Right forelimb (tissue), 1 donor: ENCODE measurements around the gene ARHGAP4.

Experiments
- DNase-seq: peaks from one replicate; pipeline ENCODE4 v3.0.0-alpha.2; 2018

ARHGAP4 gene

DNA sequence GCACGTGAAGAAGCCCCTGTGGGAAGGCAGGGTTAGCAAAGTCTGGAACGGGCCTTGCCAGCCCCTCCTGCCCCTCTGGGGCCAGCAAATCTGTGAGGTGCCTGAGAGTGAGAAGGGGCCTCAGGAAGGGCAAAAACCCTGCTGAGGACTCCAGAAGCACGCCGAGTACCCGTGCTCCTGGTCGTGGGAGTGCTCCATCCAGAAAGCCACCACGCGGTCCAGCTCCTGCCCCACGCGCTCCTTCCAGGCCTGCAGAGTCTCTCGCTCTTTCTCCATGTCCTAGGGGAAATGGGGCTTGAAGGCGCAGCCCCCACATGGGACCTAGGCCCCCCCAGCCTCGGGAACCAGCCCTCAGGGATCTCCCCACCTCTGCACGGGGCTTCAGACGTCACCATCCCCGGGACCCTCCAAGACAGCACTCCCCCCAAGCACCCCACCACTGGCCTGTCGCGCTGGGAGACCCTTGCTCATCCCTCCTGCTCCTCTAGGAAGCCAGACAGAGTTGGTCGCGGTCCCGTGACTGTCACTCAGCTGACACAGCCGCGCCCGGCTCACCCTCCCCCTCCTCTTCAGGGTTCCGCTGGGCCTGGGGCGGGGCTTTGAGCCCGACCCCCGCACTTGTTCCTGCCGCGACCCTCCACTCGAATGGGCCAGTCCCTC is 18.2 kb upstream of the ARHGAP4 start, which contains the start of gene RENBP:
Gene RENBP, minus strand, starts transcription at position 504 of the 660 bp plus-strand sequence. Its CDS starts 33 bp downstream, at position 471.
- no peak for DNase-seq

DNA sequence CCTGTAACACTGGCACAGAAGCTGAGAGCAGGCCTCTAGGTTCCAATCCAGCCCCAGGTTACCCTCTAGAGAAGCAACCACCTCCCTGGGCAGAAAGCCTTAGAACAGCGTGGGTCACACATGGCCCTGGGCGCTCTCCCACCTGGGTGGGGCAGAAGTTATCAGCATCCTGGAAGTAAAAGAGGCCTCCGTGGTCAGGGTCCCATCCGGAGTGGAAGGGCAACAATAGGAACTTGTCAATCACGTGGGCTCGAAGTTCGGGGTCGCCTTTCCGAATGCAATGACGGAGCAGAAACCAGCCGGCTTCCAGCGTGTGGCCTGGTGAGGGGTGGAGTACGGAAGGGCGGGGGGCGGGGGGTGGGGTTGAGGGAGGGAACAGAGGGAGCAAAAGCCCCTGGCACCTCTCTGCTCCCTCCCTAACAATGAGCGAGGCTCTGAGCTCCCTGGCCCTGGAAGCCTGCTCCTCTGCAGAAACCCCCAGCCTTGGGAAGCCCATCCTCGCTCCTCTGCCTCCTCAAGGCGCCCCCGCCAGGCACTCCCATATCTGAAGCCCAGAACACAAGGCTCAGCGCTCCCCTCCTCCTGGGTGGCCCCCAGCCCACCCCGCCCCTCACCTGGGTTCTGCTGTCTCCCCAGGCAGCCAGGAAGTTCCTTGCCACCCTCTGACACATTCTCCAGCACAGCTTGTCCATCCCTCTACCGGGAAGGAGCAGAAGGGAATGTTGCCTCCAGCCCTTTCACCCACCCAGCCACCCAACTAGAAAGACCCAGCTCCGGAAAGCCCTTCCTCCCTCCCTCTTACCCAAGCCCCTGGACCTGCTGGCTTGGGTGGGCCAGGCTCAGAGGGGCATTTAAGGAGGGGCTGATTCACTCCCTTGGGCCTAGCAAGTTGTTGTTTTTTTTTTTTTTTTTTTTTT is 15.5 kb upstream of the ARHGAP4 start:
- no peak for DNase-seq

DNA sequence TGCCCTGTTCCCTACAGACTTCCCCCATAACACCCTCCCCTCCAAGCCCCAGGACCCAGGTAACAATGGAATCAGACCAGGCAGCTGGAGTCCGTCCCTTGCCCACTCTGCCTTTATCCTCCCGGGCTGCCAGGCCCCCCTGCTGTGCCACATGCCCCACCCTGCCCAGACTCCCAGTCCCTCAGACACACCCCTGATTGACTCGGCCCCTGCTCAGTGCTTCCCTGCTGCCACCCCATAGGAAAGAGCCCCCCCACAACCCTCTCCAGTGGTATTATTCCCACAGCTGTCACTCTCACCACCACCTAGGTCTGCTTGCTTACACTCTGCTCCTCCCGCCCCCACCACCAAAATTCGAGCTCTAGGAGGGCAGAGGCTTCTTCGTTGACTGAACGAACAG is 13.5 kb upstream of the ARHGAP4 start:
- DNase-seq = no peak

DNA sequence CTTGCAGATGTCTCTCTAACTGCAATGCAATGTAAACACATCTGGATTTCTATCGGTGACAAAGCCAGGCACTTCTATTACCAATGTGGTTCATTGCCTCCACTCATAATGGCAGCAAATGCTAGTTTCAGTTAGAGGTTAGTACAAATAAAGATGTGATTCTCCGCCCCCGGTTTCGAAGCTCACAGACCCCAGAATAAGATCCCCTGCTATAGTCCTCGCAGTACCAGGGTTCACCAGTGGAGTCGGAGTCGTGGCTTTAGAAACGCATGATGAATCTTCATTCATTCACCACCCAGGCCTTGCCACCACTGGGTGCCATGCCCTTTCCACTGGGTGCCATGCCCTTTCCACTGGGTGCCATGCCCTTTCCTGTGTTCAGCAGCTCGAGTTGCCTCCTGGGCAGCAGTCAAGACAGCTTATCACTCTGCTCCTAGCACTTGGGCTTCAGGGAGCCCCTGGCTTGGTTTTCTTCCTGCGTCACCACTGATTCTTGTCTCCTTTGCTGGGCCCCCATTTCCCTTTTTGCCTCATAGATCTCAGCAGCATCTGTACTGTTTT is 12.2 kb upstream of the ARHGAP4 start:
- DNase-seq = no peak

DNA sequence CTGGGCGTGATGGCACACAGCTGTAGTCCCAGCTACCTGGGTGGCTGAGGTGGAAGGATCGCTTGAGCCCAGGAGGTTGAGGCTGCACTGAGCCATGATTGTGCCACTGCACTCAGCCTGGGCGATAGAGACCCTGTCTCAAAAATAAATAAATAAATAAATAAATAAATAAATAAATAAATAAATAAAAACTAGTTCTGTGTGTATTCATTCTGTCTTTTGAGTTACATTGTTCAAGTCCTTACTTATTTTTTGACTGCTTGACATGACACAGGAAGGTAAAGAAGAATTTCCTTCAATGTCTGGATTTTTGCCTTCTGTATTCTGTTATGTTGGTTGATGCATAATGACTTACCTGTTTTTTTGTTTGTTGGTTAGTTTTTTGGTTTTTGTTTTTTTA is 11.0 kb upstream of the ARHGAP4 start:
- DNase-seq = no peak

DNA sequence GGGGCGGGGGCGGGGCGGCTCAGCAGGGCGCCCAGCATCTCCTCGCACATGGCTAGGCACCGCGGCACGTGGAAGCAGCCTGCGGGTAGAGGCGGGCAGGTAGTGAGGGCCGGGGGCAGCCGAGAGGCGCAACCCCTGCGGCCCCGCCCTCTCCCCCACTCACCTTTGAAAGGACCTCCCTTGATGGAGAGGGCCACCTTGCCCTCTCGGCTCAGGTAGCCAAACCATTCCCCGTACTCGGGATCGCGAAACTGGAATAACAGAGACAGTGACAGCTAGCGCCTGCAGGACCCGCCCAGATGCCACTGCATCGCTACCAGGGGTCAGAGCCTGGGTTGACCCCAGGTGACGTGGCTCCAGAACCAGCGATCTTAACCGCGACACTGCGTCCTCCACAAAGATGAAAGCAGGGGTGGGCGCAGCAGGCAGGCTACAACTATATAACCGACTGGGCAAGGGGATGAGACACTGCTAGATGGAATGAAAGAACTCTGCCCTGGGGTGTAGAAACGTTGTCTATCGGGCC is 9.3 kb upstream of the ARHGAP4 start:
- DNase-seq = no peak

DNA sequence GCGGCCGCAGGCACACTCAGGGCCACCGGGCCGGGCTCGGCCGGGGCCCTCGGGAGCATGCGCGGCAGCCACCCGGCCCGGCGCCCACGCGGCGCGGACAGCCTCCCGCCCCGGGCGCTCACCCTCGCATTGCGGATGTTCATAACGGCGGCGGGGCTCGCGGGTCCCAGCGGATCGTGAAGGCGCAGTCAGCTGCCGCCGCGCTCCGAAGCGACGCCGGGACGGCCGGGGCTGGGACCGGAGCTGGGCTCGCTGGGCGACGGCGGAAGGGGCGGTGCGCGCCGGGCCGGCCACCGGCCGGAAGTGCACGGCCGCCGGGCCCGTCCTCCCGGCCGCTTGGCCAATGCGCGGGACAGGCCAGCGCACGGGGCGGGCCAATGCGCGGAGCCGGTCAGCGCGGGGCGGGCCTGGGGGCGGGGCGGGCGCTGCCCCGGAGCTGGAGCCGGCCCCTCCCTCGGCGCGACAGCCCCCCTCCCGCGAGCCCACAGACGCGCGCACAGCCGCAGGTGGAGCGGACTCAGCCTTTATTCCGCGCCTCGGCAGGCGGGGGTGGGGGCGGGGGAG is 8.8 kb upstream of the ARHGAP4 start, which contains the start of gene NAA10:
Gene NAA10, minus strand, starts transcription at position 276 of the 564 bp plus-strand sequence. Its CDS starts 133 bp downstream, at position 143.
- DNase-seq = peak; percentile 82

DNA sequence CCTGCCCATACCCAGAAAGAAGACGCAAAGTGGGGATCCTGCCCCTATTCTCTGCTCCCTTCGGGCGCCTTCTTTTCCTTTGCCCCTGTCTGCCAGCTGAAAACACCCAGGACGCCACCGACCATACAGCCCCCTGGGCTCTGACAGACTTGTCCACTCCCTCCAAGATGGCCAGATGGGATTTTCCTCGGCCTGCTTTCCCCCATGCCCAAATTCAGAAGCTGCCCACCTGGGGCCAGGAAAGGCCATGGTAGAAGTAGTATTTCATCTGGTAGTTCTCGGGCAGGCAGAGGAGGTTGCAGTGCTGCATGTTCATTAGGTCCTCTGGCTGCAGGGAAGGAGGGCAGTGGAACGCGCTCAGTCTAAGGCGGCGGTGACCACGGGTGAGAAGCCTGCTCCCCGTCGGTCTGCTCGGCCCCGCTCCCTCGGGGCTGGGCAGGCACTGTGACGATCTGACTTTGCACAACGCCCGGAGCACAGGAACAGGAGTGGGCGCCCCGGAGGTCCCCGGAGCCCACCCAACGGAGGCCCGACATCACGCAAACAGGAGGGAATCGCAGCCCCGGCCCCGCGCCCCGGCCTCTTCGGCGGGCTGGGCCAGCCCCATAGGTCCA is 8.2 kb upstream of the ARHGAP4 start:
- no peak for DNase-seq

DNA sequence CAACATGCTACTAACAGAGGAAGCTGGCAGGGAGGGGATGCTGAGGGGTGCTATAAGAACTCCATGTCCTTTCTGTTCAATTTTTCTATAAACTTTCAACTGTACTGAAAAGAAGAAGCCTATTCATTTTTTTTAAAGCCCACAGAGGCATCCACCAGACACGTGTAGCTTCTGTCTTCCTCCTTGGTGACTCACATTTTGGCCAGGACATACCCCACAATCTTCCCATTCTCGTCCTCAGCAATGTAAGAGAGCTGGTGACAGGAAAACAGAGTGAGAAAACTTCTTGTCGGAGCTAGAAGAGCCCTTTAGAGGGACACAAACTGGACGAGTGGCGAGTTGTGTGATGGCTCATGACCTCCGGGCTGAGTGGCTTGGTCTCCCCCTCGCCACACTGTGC is 7.7 kb upstream of the ARHGAP4 start:
- DNase-seq = no peak

DNA sequence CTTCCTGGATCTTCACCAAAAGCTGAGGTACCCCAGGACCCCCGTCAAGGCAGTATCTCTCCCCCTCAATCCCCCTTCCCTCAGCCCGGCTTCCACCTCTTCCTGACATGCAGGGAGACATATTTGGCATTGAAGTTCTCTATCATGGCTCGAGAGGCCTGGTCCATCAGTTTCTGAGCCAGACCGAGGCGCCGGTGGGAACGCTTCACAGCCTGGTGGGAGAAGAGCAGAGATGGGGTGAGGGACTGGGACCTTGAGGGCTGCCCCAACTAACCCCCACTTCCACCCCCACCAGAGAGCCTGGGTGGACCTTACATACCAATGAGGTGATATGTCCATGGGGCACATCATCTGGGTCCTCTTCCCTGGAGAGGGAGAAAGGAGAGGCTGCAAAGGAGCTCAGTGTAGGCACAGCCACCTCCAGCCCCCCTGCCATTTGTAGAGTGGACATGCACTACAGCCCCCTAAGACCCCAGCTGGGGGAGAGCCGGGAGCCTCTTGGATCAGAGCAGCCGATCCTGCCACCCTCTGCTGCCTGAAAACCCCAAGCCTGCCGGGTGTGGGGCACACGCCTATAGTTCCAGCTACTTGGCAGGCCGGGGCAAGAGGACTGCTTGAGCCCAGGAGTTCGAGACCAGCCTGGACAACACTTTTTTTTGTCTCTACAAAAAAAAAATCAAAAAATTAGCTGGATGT is 6.3 kb upstream of the ARHGAP4 start:
- no peak for DNase-seq

DNA sequence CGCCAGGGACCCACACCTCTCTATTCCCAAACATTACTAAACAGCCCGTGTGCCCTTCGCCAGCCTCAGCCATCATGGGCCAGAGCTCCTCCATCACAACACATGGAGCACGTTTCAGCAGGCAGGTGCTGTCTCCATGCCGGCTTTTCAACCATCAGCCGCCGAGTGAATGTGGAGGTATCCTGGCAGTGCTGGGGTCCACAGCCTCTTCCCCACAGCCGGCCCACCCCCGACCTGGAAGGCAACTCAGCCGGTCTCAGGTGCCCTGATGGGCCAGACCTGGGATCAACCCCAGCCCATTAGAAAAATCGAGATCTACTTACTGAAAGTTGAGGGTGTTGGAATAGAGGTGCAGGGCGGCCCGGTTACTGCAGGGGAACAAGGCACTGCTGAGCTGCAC is 5.7 kb upstream of the ARHGAP4 start:
- no peak for DNase-seq

DNA sequence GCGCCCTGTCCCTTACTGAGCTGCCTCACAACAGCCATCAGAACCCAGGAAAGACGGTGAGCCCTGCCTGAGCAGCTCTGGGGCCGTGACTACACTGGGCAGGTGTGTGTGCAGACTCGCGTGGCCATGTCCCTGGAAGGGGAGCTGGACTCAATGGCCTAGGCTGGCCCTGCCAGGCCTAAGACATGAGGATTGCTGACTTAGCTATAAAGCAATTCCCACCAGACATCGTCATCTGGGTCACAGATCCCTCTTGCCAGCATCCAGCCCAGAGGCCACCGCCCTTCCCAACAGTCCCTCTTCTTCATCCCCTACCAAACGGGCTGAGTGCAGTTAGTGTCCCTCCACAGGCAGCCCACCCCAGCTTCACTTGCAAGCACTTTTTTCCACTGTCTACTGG is 5.1 kb upstream of the ARHGAP4 start:
- no peak for DNase-seq

DNA sequence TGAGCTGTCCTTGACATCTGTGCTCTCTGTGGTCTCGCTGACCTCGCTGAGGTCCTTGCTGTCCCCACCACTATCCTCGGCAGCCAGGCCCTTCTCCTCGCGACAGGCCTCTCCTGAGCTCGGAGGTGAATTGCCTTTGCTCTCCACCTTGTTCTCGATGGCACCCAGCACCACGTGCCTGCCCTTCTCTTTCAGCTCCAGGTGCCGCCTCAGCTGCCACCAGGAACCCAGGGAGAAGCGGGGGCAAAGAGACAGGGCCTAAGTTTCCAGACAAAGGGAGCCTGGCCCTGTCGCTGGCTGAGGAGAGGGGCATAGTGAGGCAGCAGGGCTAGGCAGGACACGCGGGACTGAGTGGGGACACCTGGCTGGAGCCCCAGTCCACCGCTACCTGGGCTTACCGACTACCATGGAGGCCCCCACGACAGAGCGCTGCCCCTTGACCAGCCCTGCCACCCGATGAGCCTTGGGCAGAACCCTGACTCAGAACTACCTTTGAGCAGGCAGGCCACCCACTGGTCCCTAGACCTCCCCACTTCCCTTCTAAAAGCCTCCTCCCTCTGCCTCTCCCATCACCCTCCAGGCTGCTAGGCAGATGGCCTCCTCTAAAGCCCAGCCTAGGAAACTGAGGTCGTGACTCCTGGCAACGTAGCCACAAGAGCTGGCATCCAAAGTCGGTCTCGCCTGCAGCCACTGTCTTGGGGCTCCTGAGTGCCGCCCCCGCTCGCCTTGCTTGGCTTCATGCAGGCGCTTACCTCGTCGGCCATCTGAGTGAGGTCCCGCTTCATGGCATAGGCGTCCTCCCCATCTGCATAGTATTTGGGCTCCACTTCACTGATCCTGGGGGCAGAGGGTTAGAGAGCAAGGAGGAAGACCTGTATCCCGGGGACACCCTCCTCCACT is 4.2 kb upstream of the ARHGAP4 start:
- DNase-seq = no peak

DNA sequence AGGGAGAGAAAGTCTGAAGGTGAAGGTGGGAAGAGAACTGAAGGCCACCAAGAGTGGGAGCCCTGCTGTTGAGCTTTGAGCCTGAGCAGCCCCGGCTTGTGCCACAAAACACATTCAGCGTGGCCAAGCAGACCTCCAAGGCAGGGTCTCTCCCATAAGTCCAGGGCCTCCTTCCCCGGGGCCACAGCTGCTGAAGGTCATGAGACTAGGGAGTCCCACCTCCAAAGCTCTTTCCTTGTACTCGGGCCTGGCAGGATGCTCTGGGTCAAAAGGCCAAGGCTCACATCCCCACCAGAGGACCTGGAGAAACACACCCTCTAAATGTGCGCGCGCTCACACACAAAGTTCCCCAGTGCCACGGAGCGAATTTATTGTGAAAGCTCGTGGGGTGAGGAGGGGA is 3.5 kb upstream of the ARHGAP4 start:
- no peak for DNase-seq

DNA sequence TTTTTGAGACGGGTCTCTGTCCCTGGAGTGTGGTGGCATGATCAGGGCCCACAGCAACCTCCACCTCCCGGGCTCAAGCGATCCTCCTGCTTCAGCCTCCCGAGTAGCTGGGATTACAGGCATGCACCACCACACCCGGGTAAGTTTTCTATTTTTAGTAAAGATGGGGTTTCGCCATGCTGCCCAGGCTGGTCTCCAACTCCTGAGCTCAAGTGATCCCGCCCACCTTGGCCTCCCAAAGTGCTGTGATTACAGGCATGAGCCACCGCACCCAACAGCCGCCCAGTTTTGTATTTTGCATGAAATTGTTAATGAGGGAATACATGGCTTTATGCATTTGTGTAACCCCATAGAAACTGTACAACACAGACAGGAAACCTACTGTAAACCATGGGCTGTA is 2.8 kb upstream of the ARHGAP4 start:
- DNase-seq = no peak

DNA sequence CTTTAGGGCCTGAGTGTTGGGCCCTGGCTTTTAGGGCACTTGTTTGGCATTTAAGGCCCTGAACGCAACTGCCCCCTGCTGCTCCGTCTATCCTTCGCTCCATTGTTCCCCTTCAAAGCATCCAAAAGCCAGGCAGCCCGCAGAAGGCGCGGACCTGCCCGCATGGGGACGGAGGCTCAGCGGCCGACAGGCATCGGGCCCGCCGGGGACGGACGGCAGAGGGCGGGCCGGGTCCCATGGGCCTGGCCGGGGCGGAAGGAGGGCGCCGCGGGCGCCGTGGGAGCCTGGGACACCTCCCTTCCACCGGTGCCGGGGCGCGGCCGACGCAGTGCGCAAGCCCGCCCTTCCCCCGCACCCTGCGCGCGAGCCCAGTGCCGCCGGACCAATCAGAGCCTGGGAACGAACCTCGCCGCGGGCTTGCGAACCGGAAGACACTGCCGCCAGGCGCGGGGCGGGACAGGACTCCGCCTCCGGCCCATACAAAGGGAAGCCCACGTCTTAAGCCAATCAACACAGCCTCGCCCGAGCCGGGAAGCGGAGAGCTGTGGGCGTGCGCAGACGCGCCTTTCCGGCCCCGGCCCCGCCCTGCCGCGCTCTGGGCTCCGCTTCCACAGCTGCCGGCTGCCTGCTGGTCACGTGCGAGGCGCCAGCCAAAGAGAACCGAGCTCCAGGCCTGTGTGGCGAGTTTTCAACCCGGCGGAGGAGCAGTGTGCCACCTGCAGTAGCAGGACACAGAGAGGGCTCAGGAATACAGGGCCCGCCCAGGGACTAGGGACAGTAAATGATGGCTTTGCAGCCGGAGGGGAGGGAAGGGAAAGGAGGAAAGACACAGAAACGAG is 2.1 kb upstream of the ARHGAP4 start:
- peak; percentile 95 for DNase-seq

DNA sequence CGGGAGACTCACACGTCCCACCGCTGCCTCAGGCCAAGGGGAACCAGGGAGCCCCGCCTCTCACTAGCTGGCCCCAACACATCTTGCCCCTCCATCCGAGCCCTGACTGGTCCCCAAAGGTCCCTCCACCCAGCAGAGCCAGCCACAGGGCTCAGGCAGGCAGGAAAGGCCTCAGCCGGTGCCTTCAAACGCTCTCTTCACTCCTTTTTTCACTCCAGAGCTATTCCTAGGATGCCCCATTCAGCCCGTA is 1.5 kb upstream of the ARHGAP4 start:
- DNase-seq = no peak

DNA sequence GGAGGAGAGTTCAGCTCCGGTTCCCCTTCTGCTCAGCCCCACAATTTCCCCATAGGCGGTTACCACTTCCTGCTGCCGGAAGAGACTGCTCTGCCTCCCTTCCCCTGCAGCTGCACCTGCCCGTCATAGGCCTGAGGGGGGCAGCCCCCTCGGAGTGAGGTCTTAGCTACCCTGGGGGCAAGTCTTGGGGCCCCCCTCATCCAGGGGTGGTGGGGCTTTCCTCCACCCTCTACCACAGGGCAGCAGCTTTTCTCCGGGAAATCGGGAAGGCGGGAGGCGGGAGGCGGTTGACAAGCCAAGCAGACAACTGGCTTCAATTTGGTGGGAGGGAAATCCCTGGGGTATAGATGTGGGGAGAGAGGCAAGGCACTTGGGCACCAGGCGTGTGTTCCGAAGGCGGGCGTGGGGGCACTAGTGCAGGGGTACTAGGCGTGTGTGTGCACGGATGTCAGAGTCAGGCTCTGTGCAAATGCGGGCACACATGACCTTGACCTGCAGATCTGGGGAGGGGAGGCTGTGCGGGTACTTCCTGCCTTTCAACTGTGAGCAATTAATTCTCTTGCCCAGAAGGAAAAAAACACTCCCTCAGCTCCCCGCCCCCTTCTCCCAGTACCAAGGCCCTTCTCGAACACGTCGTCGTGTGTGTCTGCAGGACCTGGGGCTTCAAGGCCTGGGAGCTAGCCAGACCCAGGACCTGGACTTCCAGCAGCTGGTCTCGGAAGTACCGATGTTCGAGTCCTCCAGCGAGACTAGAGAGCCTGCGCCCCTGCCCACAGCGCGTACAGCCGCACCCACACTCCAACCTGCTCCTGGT is 1.0 kb upstream of the ARHGAP4 start:
- peak; percentile 71 for DNase-seq

DNA sequence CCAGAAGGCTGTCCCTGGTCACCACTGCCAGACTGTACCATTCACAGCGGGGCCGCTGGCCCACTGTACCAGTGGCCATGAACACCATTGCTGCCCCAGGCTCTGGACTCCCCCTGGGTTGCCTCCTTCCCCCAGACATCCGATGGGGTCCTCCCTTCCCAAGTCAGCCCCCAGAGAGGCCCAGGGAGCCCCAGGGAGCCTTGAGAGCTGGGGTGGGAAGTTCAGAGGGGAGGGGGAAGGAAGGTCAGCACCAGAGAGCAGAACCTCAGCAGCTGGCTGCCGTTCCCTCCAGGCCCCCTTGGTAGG is 441 bp upstream of the ARHGAP4 start:
- no peak for DNase-seq

DNA sequence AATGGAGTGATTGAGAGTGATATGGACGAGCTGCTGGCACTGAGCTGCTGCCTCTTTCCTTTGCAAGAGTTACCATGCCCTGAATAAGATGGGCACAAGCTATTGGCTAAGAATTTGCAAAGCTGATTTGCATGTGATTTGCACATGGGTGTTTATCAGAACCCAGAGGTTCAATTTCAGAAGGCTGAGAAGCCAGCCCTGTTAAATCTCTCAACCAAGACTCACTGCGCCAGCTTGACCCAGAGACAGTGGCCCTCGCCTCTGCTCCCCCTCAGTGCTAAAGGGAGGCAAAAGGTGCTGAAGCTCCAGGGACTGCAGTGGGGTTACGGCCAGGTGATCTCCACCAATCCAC is 701 bp downstream of the ARHGAP4 start:
- no peak for DNase-seq
